Endometrial microvascular endothelial cells (primary cell): ENCODE data around the gene FYB2. TPM values are rescaled to one million over a fixed set of nuclear protein-coding genes. Genes with fewer than 3 reads are reported as not detected.

ENCODE experiments used
- in situ Hi-C: cut with HindIII; loops from 2 replicates; pipeline ENCODE4 v1.10.0; 2017; ENCODE audit warnings: low sequenced_read_pairs, low pct_unique_long_range_greater_than_20kb; ENCODE audit errors: inconsistent ontology term
- total RNA-seq: library from RNA; depleted of rRNA; stranded (reverse); fragments of >200 nt; gene quantifications from one replicate; pipeline ENCODE4 v1.2.3, GENCODE V29; 2015; ENCODE audit errors: inconsistent ontology term

FYB2 gene
- total RNA-seq, 1 donor from 2014 or later, result not detected

GRCh38 chr1:56755911-56756310 lies 63.3 kb downstream of the FYB2 start:
- in situ Hi-C loops, result no loop called here

DNA sequence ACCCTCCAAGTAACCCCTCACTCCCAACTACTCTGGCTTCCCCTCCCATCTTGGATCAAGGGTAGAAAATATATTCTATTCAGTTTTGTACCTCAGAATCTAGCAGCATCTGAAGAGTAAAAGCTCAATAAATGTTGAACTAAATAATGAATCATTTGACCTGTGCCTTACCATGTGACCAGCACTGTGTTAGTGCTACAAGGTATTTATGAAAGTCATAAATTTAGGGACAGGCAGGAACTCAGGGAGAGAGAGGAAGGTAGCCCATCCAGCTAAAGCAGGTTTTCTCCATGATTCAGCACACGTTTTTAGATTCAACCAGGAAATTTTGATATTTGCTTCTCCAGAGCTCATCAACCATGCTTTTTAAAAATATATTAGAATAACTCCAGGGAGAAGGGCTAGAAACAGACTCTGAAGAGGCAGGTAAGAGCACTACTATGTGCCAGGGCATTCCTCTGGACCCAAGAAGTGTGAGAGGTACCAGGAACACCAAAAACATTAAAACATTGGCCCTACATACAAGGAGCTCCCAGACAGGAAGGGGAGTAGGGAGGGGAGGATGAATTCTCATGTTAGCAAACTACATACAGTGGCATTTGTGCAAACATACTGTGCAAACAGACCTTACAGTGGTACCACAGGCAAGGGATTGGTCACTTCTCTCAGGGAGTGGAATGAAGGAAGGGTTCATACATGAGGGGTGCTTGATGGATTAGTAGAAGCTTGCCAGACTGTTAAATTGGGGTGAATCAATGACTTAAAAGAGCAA lies 64.3 kb downstream of the FYB2 start:
- in situ Hi-C loops, result no loop called here

DNA sequence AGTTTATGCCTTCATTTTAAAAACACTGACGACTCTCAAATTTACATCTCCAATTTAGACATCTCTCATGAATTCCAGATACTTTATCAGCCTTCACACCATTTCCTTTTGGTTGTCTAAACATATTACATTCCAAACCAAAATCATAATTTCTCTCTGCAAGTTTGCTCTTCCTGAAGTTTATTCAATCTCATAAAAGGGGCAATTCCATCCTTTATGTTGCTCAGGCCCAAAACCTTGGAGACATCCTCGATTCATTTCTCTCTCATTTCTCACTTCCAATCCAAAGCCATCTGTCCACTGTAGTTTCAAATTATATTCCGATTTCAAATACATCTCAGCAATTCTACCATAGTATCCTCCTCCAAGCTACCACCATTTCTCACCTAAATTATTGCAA lies 74.0 kb downstream of the FYB2 start:
- in situ Hi-C loops, result no loop called here

- in situ Hi-C loops, result no loop called here
These were observed 90.2 kb downstream of the FYB2 start for GRCh38 chr1:56728964-56729363.

DNA sequence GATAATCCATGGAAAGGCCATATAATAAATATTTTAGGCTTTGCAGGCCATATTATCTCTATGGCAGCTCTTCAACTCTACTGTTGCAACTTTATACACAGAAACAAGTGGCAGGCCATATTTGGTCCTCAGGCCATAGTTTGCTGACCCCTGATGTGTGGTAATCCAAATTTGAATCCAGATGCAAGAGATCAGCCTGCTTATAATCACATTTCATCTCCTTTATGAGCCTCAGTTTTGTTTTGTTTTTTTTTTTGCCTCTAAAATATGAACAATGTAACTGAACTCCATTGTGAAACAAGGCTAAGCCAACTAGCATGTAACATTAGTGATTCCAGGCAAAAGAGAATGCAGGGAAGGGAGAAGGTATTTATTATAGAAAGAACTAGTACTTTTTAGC lies 92.5 kb downstream of the FYB2 start:
- in situ Hi-C loops, result no loop called here

- in situ Hi-C loops, result no loop called here
These were observed 100.0 kb downstream of the FYB2 start for GRCh38 chr1:56719171-56719570.

GRCh38 chr1:56715156-56715555 lies 104.0 kb downstream of the FYB2 start:
- in situ Hi-C loops, result no loop called here

- in situ Hi-C loops, result no loop called here
These were observed 106.1 kb downstream of the FYB2 start for GRCh38 chr1:56713112-56713511.

GRCh38 chr1:56712150-56712549 lies 107.1 kb downstream of the FYB2 start:
- in situ Hi-C loops, result no loop called here

DNA sequence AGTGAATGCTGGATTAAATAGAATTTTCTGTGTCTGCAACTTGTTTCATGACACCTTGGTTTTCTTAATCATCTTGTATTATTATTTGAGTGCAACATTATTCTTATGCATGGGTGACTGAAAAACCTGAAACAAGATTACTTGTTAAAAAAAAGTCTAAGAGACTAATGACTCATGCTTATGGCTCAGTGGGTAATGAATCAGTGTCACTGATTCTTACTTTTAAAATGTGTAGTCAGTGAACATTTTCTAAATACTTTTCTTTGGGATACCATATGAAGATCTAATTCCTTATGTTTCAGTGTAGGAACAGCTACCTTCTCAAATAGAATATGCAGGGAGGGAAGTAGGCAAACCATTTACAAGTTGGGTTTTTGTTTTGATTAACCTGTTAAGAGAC lies 108.6 kb downstream of the FYB2 start:
- in situ Hi-C loops, result no loop called here

- in situ Hi-C loops, result no loop called here
These were observed 109.2 kb downstream of the FYB2 start for GRCh38 chr1:56709995-56710394.

- in situ Hi-C loops, result no loop called here
These were observed 109.8 kb downstream of the FYB2 start for GRCh38 chr1:56709269-56709880.

- in situ Hi-C loops, result no loop called here
These were observed 111.8 kb downstream of the FYB2 start for GRCh38 chr1:56707379-56707778.

DNA sequence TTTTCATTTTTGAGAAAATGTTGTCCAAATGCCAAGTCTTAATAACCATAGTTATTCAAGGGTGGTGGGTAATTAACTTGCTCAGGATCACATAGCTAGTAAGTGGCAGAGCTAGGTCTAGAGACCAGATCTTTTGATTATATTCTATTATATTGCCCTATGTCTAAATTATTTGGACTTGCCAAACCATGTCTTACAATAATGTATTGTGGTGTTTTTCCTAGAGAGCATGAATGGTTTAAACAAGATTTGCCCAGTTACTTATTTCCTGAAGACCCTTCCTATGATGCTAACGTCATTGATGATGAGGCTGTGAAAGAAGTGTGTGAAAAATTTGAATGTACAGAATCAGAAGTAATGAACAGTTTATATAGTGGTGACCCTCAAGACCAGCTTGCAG lies 115.5 kb downstream of the FYB2 start:
- in situ Hi-C loops, result no loop called here

DNA sequence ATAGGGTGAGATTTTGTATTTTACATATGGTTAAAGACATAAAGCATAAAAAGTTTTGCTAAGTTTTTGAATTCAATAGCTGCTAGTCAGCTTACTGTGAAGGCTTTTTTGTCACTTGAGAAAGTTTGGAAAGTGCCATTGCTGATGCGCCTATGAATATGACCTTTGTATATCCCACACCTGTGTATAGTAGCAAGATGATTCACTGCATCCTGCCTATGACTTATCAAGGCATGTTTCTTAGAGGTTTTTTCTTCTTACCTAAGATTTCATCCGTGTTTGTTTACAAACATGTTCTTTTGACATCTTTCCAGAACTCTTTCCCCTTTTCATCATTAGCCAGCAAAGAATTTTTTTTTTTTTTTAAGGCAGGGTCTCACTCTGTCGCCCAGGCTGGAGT lies 122.5 kb downstream of the FYB2 start:
- in situ Hi-C loops, result no loop called here

DNA sequence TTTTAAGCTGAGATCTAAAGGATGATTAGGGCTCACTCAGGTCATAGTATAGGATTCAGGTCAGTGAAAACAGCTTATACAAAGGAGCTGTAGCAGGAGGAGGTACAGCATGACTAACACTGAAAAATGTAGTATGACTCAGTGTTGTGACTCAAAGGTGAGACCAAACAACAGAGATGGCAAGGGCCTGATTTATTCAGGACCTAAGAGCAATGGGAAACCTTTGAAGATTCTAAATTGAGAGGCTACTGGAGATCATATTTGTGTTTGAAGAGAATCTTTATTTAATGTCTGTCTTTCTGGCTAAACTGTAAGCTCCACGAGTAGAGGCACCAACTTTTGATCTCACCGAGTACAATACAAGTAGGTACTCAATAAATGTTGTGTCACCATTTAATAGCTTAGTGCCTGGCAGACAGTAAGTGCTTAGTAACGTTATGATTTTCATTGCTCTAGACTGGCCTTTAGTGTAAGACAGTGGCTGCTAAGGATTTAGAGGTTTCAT lies 130.6 kb downstream of the FYB2 start:
- in situ Hi-C loops, result no loop called here

DNA sequence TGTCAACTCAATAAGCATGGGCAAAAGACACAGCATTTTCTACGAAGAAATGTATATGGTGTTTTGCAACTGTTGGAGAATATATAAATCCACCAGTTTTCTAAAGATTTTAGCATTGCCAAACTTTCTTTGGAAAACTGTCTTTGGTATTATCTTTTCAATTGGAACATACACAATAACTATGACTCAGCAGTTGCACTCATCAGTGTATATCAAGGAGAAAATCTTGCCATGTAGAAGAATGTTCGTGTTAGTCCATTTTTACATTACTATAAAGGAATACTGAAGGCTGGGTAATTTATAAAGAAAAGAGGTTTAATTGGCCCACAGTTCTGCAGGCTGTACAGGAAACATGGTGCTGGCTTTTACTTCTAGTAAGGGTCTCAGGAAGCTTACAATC lies 133.0 kb downstream of the FYB2 start:
- in situ Hi-C loops, result no loop called here

DNA sequence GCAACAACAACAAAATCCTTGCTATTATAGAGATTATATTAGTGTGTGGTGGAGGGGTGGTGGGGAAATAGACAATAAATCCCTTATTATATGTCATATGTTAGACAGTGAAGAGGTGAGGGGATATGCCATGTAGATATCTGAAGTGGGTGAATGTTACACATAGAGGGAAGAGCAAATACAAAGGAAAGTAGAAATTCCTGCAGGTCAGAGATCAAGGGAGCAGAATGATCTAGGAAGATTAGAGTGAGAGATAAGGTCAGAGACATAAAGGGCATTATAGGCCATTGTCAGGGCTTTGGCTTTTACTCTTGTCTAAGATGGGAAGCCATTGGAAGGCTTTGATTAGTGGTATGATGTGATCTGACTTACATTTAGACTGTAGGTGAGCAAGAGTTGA lies 135.6 kb downstream of the FYB2 start:
- in situ Hi-C loops, result no loop called here

DNA sequence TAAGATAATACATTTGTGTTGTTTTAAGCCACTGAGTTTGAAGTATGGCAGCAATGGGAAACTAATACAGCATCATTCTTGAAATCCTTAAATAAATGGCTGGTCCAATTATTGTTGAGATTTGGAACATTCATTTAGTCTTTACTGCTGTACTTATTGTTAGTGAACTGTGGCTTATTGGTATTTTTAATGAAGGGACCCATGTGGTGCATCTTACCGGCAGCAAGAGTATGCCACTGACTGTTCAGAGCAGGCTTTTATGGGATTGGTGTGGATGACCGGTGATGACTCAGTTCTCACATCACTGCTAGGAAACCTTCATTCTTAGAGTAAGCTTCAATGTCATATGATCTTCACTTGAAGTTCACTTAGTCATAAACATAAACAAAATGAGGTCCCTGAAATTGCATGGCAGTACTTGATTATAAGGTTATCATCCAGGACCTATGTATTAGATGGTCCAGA lies 142.6 kb downstream of the FYB2 start:
- in situ Hi-C loops, result no loop called here

GRCh38 chr1:56675763-56676162 lies 143.4 kb downstream of the FYB2 start:
- in situ Hi-C loops, result no loop called here
